ENCODE data around the gene CLIP1. TPM values are rescaled to one million over a fixed set of nuclear protein-coding genes. Genes with fewer than 3 reads are reported as not detected.
A peak's percentile ranks its signal among the peaks of the same experiment; 100 is the strongest.

The CLIP1 gene
- total and polyA plus RNA-seq, 2 of the 13 experiments (the other 11 are each of a cell fraction or from before 2014, with no cell fraction given), result 28.9 to 43.7 TPM

- TF ChIP-seq ZNF567 (CRISPR knock-in tag; IDR thresholded peaks at IDR 0.05; ENCODE audit: borderline replicate concordance) (0 out of 2 replicates have a peak, but pooled peaks have one; percentile 77), BCL6 (CRISPR knock-in tag; IDR thresholded peaks at IDR 0.05) (peak; percentile 63), NR2F6 (IDR thresholded peaks at IDR 0.05) (no peak), NR2F6 (CRISPR knock-in tag; IDR thresholded peaks at IDR 0.05) (peak; percentile 79), ASH2L (IDR thresholded peaks at IDR 0.05; ENCODE audit: insufficient read length, low read depth, low read length) (peak; percentile 91), ZNF766 (CRISPR knock-in tag; IDR thresholded peaks at IDR 0.05; ENCODE audit: borderline replicate concordance) (no peak), HMGXB4 (CRISPR knock-in tag; IDR thresholded peaks at IDR 0.05; ENCODE audit: borderline replicate concordance in 1 of 2, low read depth in 1 of 2) (peak in 1 of 2 experiments; percentile 49; a peak in 2 of 4 replicates), ZNF850 (CRISPR knock-in tag; conservative IDR thresholded peaks at IDR 0.05) (no peak), SP2 (CRISPR knock-in tag; IDR thresholded peaks at IDR 0.05) (peak; percentile 85), ZNF776 (CRISPR knock-in tag; IDR thresholded peaks at IDR 0.05) (peak; percentile 69), ZNF274 (CRISPR knock-in tag; IDR thresholded peaks at IDR 0.05) (peak; percentile 52; the same call in 1 of the 2 replicates), ZBTB21 (CRISPR knock-in tag; IDR thresholded peaks at IDR 0.05) (no peak; the same call in 1 of the 2 replicates), STAT5B (CRISPR knock-in tag; IDR thresholded peaks at IDR 0.05) (0 out of 2 replicates have a peak, but pooled peaks have one; percentile 60), TEAD3 (CRISPR knock-in tag; optimal IDR thresholded peaks at IDR 0.05; ENCODE audit: borderline replicate concordance) (peak; percentile 51), SMAD3 (CRISPR knock-in tag; IDR thresholded peaks at IDR 0.05) (peak; percentile 68; the same call in 1 of the 2 replicates), KLF9 (CRISPR knock-in tag; IDR thresholded peaks at IDR 0.05; ENCODE audit: low read depth) (0 out of 2 replicates have a peak, but pooled peaks have one; percentile 41), BRF2 (CRISPR knock-in tag; IDR thresholded peaks at IDR 0.05) (no peak), RAD21 (CRISPR knock-in tag; IDR thresholded peaks at IDR 0.05) (peak; percentile 37; the same call in 1 of the 2 replicates), KMT2A (CRISPR knock-in tag; IDR thresholded peaks at IDR 0.05) (peak; percentile 85), HOXD1 (CRISPR knock-in tag; IDR thresholded peaks at IDR 0.05) (0 out of 2 replicates have a peak, but pooled peaks have one; percentile 40)
- TF ChIP-seq, protein P1, sequence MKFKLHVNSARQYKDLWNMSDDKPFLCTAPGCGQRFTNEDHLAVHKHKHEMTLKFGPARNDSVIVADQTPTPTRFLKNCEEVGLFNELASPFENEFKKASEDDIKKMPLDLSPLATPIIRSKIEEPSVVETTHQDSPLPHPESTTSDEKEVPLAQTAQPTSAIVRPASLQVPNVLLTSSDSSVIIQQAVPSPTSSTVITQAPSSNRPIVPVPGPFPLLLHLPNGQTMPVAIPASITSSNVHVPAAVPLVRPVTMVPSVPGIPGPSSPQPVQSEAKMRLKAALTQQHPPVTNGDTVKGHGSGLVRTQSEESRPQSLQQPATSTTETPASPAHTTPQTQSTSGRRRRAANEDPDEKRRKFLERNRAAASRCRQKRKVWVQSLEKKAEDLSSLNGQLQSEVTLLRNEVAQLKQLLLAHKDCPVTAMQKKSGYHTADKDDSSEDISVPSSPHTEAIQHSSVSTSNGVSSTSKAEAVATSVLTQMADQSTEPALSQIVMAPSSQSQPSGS (CRISPR knock-in tag; IDR thresholded peaks at IDR 0.05), result peak; percentile 44; the same call in 1 of the 2 replicates
- TF ChIP-seq, protein P2, sequence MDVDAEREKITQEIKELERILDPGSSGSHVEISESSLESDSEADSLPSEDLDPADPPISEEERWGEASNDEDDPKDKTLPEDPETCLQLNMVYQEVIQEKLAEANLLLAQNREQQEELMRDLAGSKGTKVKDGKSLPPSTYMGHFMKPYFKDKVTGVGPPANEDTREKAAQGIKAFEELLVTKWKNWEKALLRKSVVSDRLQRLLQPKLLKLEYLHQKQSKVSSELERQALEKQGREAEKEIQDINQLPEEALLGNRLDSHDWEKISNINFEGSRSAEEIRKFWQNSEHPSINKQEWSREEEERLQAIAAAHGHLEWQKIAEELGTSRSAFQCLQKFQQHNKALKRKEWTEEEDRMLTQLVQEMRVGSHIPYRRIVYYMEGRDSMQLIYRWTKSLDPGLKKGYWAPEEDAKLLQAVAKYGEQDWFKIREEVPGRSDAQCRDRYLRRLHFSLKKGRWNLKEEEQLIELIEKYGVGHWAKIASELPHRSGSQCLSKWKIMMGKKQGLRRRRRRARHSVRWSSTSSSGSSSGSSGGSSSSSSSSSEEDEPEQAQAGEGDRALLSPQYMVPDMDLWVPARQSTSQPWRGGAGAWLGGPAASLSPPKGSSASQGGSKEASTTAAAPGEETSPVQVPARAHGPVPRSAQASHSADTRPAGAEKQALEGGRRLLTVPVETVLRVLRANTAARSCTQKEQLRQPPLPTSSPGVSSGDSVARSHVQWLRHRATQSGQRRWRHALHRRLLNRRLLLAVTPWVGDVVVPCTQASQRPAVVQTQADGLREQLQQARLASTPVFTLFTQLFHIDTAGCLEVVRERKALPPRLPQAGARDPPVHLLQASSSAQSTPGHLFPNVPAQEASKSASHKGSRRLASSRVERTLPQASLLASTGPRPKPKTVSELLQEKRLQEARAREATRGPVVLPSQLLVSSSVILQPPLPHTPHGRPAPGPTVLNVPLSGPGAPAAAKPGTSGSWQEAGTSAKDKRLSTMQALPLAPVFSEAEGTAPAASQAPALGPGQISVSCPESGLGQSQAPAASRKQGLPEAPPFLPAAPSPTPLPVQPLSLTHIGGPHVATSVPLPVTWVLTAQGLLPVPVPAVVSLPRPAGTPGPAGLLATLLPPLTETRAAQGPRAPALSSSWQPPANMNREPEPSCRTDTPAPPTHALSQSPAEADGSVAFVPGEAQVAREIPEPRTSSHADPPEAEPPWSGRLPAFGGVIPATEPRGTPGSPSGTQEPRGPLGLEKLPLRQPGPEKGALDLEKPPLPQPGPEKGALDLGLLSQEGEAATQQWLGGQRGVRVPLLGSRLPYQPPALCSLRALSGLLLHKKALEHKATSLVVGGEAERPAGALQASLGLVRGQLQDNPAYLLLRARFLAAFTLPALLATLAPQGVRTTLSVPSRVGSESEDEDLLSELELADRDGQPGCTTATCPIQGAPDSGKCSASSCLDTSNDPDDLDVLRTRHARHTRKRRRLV (CRISPR knock-in tag; IDR thresholded peaks at IDR 0.05), result no peak
Measured at GRCh38 chr12:122225683-122226365, 196.6 kb downstream of the CLIP1 start, which contains the start of gene DIABLO (continued).
